ENCODE data around the gene ADCK1.

Gene ADCK1

GRCh38 chr14:77931441-77931840 lies 131.5 kb downstream of the ADCK1 start:
- peaks cover 0 to 11% of the 10 kb centered on the region in 2 experiments; a peak in 1 of 3 replicates for H3K36me3 ChIP-seq (ENCODE audit: control insufficient read depth in 2 of 2, insufficient read depth in 1 of 2, low read length in 2 of 2)
- POLR2A ChIA-PET: no interaction called here
- CTCF ChIA-PET: no interaction called here
- H3K9me3 ChIP-seq (ENCODE audit: control insufficient read depth, insufficient read depth, low read depth, low read length): no peaks in the 10 kb centered on the region
- H3K4me3 ChIP-seq (ENCODE audit: low read depth, low read length): no peak overlapping the region
- H3K4me1 ChIP-seq (ENCODE audit: control insufficient read depth, insufficient read depth, low read length): no peaks in the 10 kb centered on the region
- H3K27ac ChIP-seq (ENCODE audit: extremely low read depth, low read depth, low read length): no peak overlapping the region
- TF ChIP-seq ZNF792 (tag by site-specific recombination; IDR thresholded peaks at IDR 0.05) (no peak), GLI2 (tag by site-specific recombination; IDR thresholded peaks at IDR 0.05; ENCODE audit: borderline replicate concordance, low read depth) (no peak), EGR2 (tag by site-specific recombination; IDR thresholded peaks at IDR 0.05; ENCODE audit: low read depth) (no peak), ZNF202 (tag by site-specific recombination; IDR thresholded peaks at IDR 0.05; ENCODE audit: borderline replicate concordance) (no peak), ZNF548 (tag by site-specific recombination; IDR thresholded peaks at IDR 0.05) (no peak), ZNF645 (tag by site-specific recombination; IDR thresholded peaks at IDR 0.05) (no peak), AEBP2 (tag by site-specific recombination; IDR thresholded peaks at IDR 0.05; ENCODE audit: borderline replicate concordance) (no peak), ZBTB1 (tag by site-specific recombination; IDR thresholded peaks at IDR 0.05) (no peak), ZSCAN23 (tag by site-specific recombination; IDR thresholded peaks at IDR 0.05) (no peak), ZNF510 (tag by site-specific recombination; IDR thresholded peaks at IDR 0.05; ENCODE audit: insufficient replicate concordance) (no peak), ZNF585B (tag by site-specific recombination; IDR thresholded peaks at IDR 0.05) (no peak), ZNF155 (tag by site-specific recombination; IDR thresholded peaks at IDR 0.05) (no peak), BCL11B (tag by site-specific recombination; IDR thresholded peaks at IDR 0.05; ENCODE audit: low read depth) (no peak), ZNF658 (tag by site-specific recombination; IDR thresholded peaks at IDR 0.05) (no peak), GLIS2 (tag by site-specific recombination; IDR thresholded peaks at IDR 0.05) (no peak), ZNF664 (tag by site-specific recombination; IDR thresholded peaks at IDR 0.05) (no peak), ZNF623 (tag by site-specific recombination; IDR thresholded peaks at IDR 0.05) (no peak), ZFP37 (tag by site-specific recombination; IDR thresholded peaks at IDR 0.05) (no peak), ZNF48 (tag by site-specific recombination; IDR thresholded peaks at IDR 0.05) (no peak)

GRCh38 chr14:77936138-77936639 lies 136.3 kb downstream of the ADCK1 start:
- Histone ChIP-seq H3K36me3 (ENCODE audit: control insufficient read depth in 2 of 2, insufficient read depth in 1 of 2, low read length in 2 of 2) (peaks cover 0 to 11% of the 10 kb centered on the region in 2 experiments; a peak in 1 of 3 replicates), H3K4me3 (ENCODE audit: low read depth, low read length) (no peak overlapping the region), H3K9me3 (ENCODE audit: control insufficient read depth, insufficient read depth, low read depth, low read length) (no peaks in the 10 kb centered on the region), H3K27ac (ENCODE audit: extremely low read depth, low read depth, low read length) (no peak overlapping the region), H3K4me1 (ENCODE audit: control insufficient read depth, insufficient read depth, low read length) (no peaks in the 10 kb centered on the region)
- TF ChIP-seq YY2 (tag by site-specific recombination; IDR thresholded peaks at IDR 0.05) (no peak), ZNF704 (tag by site-specific recombination; IDR thresholded peaks at IDR 0.05) (no peak), REPIN1 (tag by site-specific recombination; IDR thresholded peaks at IDR 0.05; ENCODE audit: low read depth) (no peak), ZNF561 (tag by site-specific recombination; IDR thresholded peaks at IDR 0.05; ENCODE audit: borderline replicate concordance) (no peak), TSHZ1 (tag by site-specific recombination; IDR thresholded peaks at IDR 0.05; ENCODE audit: borderline replicate concordance) (no peak)
- ChIA-PET CTCF (no interaction called here), POLR2A (no interaction called here)

All from HEK293 (cell line).